HCT116 (cell line): ENCODE measurements around the gene ACSS3. TPM values are rescaled to one million over a fixed set of nuclear protein-coding genes. Genes with fewer than 3 reads are reported as not detected.

Source experiments
- ATAC-seq: fragments of 200-7000 bp; cut with Tn5 transposase; 2 replicates; pipeline ENCODE4 v1.9.1; 2020; ENCODE audit warnings: mild to moderate bottlenecking, moderate library complexity
- BruUV-seq: library from RNA; stranded (reverse); fragments of 400-500 nt; replicated peaks from 2 replicates; lab custom pipeline; 2021; lab: Mats Ljungman, UMichigan
- CTCF ChIA-PET: fragments of 300-600 bp; sonication (Branson Sonifier 250); formaldehyde crosslinking; loops from one replicate; lab custom pipeline; 2021; ENCODE audit warnings: antibody characterized with exemption; lab: Charles Lee
- POLR2A ChIA-PET: fragments of 300-600, 350-600 bp; sonication (Branson Sonifier 250); formaldehyde crosslinking; loops from one replicate; lab custom pipeline; 2021; ENCODE audit warnings: antibody characterized with exemption; lab: Charles Lee
- RAD21 ChIA-PET, 2 experiments: fragments of 300-600 bp; sonication (Branson Sonifier 250); formaldehyde crosslinking; loops; one replicate each; lab custom pipeline; 2023; ENCODE audit warnings: low total read pairs in 2 of 2; ENCODE audit not compliant: uncharacterized antibody in 2 of 2, unreplicated experiment in 2 of 2, low non-redundant PET in 1 of 2; lab: Charles Lee
- DNase-seq: peaks from one replicate; pipeline ENCODE4 v3.0.0-alpha.2; 2010; ENCODE audit warnings: low read depth, low spot score
- H2AFZ ChIP-seq: fragments of 200-600 bp; shearing (Covaris generic), sonication (generic); 2 replicates; pipeline ENCODE4 v1.6.1; 2017; ENCODE audit warnings: low read depth, mixed run types, mixed read lengths, antibody characterized with exemption, low read length; ENCODE audit not compliant: poor library complexity, severe bottlenecking
- H3K27ac ChIP-seq: 2 replicates; pipeline ENCODE4 v1.5.1; 2012; ENCODE audit warnings: low read depth, low read length
- H3K27me3 ChIP-seq: fragments of 200-600 bp; sonication (generic); 2 replicates; pipeline ENCODE4 v1.6.1; 2016; ENCODE audit warnings: mixed run types, low read length, mixed read lengths; ENCODE audit not compliant: insufficient read depth
- H3K36me3 ChIP-seq, 2 experiments: fragments of 200-500 bp in 1 of 2; fragments of 200-600 bp in 1 of 2; sonication (Bioruptor generic) in 1 of 2; sonication (generic) in 1 of 2; 2 replicates each; pipeline versions ENCODE4 v1.5.1 to v1.6.1; 2014 to 2016; ENCODE audit warnings: low read length in 2 of 2, inconsistent platforms in 1 of 2, mixed read lengths in 1 of 2, mixed run types in 1 of 2; ENCODE audit not compliant: insufficient read depth in 2 of 2, control insufficient read depth in 1 of 2
- H3K4me1 ChIP-seq, 2 experiments: fragments of 200-600 bp in 1 of 2; sonication (generic) in 1 of 2; 2 replicates each; pipeline versions ENCODE4 v1.5.1 to v1.6.1; 2012 to 2017; ENCODE audit warnings: low read length in 2 of 2, inconsistent platforms in 1 of 2, mild to moderate bottlenecking in 1 of 2, mixed read lengths in 1 of 2, mixed run types in 1 of 2, moderate library complexity in 1 of 2; ENCODE audit not compliant: insufficient read depth in 2 of 2, control insufficient read depth in 1 of 2
- H3K4me2 ChIP-seq: fragments of 200-600 bp; sonication (generic); 2 replicates; pipeline ENCODE4 v1.6.1; 2017; ENCODE audit warnings: mixed run types, low read length, mixed read lengths
- H3K4me3 ChIP-seq, 2 experiments: fragments of 200-600 bp in 1 of 2; sonication (generic) in 1 of 2; replicated peaks in 1 of 2; 2 replicates each; pipeline ENCODE4 v1.5.1; 2011 to 2016; ENCODE audit warnings: low read length in 2 of 2, control low read depth in 1 of 2, low read depth in 1 of 2, mild to moderate bottlenecking in 1 of 2, mixed read lengths in 1 of 2, mixed run types in 1 of 2
- H3K79me2 ChIP-seq: fragments of 200-600 bp; sonication (generic); 2 replicates; pipeline ENCODE4 v1.6.1; 2017; ENCODE audit warnings: mild to moderate bottlenecking, mixed run types, low read length, moderate library complexity, mixed read lengths; ENCODE audit not compliant: insufficient read depth
- H3K9ac ChIP-seq: fragments of 200-600 bp; sonication (generic); 2 replicates; pipeline ENCODE4 v1.6.1; 2016; ENCODE audit warnings: low read length, mixed read lengths
- H3K9me2 ChIP-seq: fragments of 200-600 bp; sonication (generic), shearing (Covaris generic); 2 replicates; pipeline ENCODE4 v1.6.1; 2017; ENCODE audit warnings: mixed run types, mild to moderate bottlenecking, moderate library complexity; ENCODE audit not compliant: insufficient read depth
- H3K9me3 ChIP-seq, 2 experiments: fragments of 200-500 bp in 1 of 2; fragments of 200-600 bp in 1 of 2; sonication (Bioruptor generic) in 1 of 2; sonication (generic) in 1 of 2; 2 replicates each; pipeline ENCODE4 v1.6.1; 2014 to 2017; ENCODE audit warnings: low read length in 2 of 2, mixed read lengths in 2 of 2, inconsistent platforms in 1 of 2, low read depth in 1 of 2, mild to moderate bottlenecking in 1 of 2, mixed run types in 1 of 2, moderate library complexity in 1 of 2; ENCODE audit not compliant: control insufficient read depth in 1 of 2, insufficient read depth in 1 of 2
- H4K20me1 ChIP-seq: fragments of 200-600 bp; sonication (generic), shearing (Covaris generic); 2 replicates; pipeline ENCODE4 v1.6.1; 2017; ENCODE audit warnings: mixed run types, mild to moderate bottlenecking, moderate library complexity; ENCODE audit not compliant: insufficient read depth
- REST ChIP-seq: IDR thresholded peaks from 2 replicates; pipeline ENCODE4 v1.6.1; 2012; ENCODE audit warnings: low read depth
- SP1 ChIP-seq: IDR thresholded peaks from 2 replicates; pipeline ENCODE4 v1.6.1; 2012; ENCODE audit warnings: low read depth
- YY1 ChIP-seq: IDR thresholded peaks from 2 replicates; pipeline ENCODE4 v1.6.1; 2011; ENCODE audit warnings: low read length, low read depth, moderate library complexity, mild to moderate bottlenecking; ENCODE audit not compliant: insufficient replicate concordance; ENCODE audit errors: extremely low read depth
- ZBTB33 ChIP-seq: IDR thresholded peaks from 2 replicates; pipeline ENCODE4 v1.6.1; 2011; ENCODE audit warnings: mild to moderate bottlenecking, low read length, moderate library complexity; ENCODE audit not compliant: insufficient replicate concordance; ENCODE audit errors: extremely low read depth
- ZNF274 ChIP-seq: fragments of 200-500 bp; sonication (Bioruptor generic); IDR thresholded peaks from 2 replicates; pipeline ENCODE4 v1.6.1; 2014; ENCODE audit warnings: mild to moderate bottlenecking, low read depth, low read length, inconsistent platforms
- intact Hi-C: fragments of 100-400 bp; cut with micrococcal nuclease; formaldehyde crosslinking; loops from 2 replicates; pipeline ENCODE4 v1.10.0; 2022
- total RNA-seq: library from RNA; stranded (reverse); gene quantifications from one replicate; pipeline ENCODE4 v1.2.1, GENCODE V29; 2021; ENCODE audit not compliant: unreplicated experiment

Gene ACSS3
- total RNA-seq, 1 experiment from 2014 or later, result 0.30 TPM

- TF ChIP-seq REST (no peak), SP1 (no peak), ZBTB33 (no peak), YY1 (no peak), ZNF274 (no peak)
These were observed 216.7 kb downstream of the ACSS3 start (continued) for GRCh38 chr12:81294325-81295190.

GRCh38 chr12:81295251-81295650, 217.4 kb downstream of the ACSS3 start:
- Histone ChIP-seq H3K27me3 (peaks cover 4% of the 10 kb centered on the region; the same call in 1 of the 2 replicates), H3K9me2 (no peaks in the 10 kb centered on the region), H3K4me2 (no peak overlapping the region), H4K20me1 (no peaks in the 10 kb centered on the region), H2AFZ (no peak overlapping the region), H3K4me3 (no peak overlapping the region), H3K9me3 (no peaks in the 10 kb centered on the region), H3K27ac (no peak overlapping the region), H3K9ac (no peak overlapping the region), H3K36me3 (no peaks in the 10 kb centered on the region), H3K79me2 (no peaks in the 10 kb centered on the region), H3K4me1 (peaks cover 2 to 16% of the 10 kb centered on the region in 2 experiments; a peak in 2 of 4 replicates)
- no TSS peak for BruUV-seq
- CTCF ChIA-PET, result no interaction called here
- no peak for DNase-seq
- TF ChIP-seq ZNF274, result no peak
- TF ChIP-seq, all 23 proteins: peak for 0
- RAD21 ChIA-PET, result no interaction called here
- intact Hi-C loops, result no loop called here
- POLR2A ChIA-PET, result no interaction called here
- ATAC-seq, result no peak
